Testis (tissue), 3 donors: Measurements from ENCODE around the gene SLC16A13. TPM values are rescaled to one million over a fixed set of nuclear protein-coding genes. Genes with fewer than 3 reads are reported as not detected.

ENCODE experiments used
- DNase-seq: peaks from one replicate; pipeline ENCODE4 v3.0.0-alpha.2; 2019
- H3K27ac ChIP-seq, 2 donors: fragments of 200-600 bp; sonication (generic); one replicate each; pipeline ENCODE4 v1.5.1; 2019
- H3K27me3 ChIP-seq: fragments of 200-600 bp; sonication (generic); one replicate; pipeline ENCODE4 v1.5.1; 2019
- H3K36me3 ChIP-seq: fragments of 200-600 bp; sonication (generic); one replicate; pipeline ENCODE4 v1.5.1; 2017; ENCODE audit warnings: low read depth; ENCODE audit errors: missing control alignments
- H3K4me1 ChIP-seq: fragments of 200-600 bp; sonication (generic); one replicate; pipeline ENCODE4 v1.5.1; 2019
- H3K4me3 ChIP-seq, 2 donors: fragments of 200-600 bp; sonication (generic); one replicate each; pipeline ENCODE4 v1.5.1; 2017 to 2019
- H3K9me3 ChIP-seq: fragments of 200-600 bp; sonication (generic); one replicate; pipeline ENCODE4 v1.5.1; 2017
- CTCF ChIP-seq, 3 experiments: fragments of 450-650 bp in 2 of 3; fragments of 200-600 bp in 1 of 3; sonication (generic) in 1 of 3; IDR thresholded peaks; one replicate each; pipeline ENCODE4 v1.5.1; 2016 to 2019; ENCODE audit warnings: antibody characterized with exemption in 3 of 3, mild to moderate bottlenecking in 2 of 3, moderate library complexity in 1 of 3
- POLR2A ChIP-seq: fragments of 450-650 bp; IDR thresholded peaks from one replicate; pipeline ENCODE4 v1.6.1; 2017; ENCODE audit warnings: antibody characterized with exemption, mild to moderate bottlenecking, moderate library complexity
- WGBS, 2 donors: methylation state at CpG; one replicate each; pipeline ENCODE4 v1.1.5; 2018; 5-methylcytosine and 5-hydroxymethylcytosine counted together
- intact Hi-C: fragments of 100-400 bp; cut with DNase I; formaldehyde crosslinking; loops from one replicate; pipeline ENCODE4 v1.15.1; 2023; ENCODE audit warnings: low total_unique reads
- polyA plus RNA-seq: library from polyadenylated mRNA; stranded (reverse); fragments of 350-450 nt; fragmentation: Illumina TruSeq; extraction: RNeasy Lipid Tissue Mini Kit (QIAGEN cat#74804); gene quantifications from one replicate; pipeline ENCODE4 v1.2.3, GENCODE V29; 2014; ENCODE audit warnings: low read depth, low replicate concordance; ENCODE audit not compliant: insufficient read depth
- total RNA-seq, 2 donors: library from RNA; depleted of rRNA; stranded (reverse); fragments of >200 nt; gene quantifications; one replicate each; pipeline ENCODE4 v1.2.3, GENCODE V29; 2016

SLC16A13 gene
- total and polyA plus RNA-seq, 3 donors from 2014 or later, result 1.9 to 2.2 (median 2.0) TPM

DNA sequence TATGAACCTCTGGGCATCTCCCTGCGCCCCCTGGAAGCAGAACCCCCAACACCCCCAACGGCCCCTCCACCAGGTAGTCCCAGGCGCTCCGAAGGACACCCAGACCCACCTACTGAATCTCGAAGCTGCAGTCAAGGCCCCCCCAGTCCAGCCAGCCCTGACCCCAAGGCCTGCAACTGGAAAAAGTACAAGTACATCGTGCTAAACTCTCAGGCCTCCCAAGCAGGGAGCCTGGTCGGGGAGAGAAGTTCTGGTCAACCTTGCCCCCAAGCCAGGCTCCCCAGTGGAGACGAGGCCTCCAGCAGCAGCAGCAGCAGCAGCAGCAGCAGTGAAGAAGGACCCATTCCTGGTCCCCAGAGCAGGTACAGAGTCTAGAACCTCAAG is 11.4 kb upstream of the SLC16A13 start:
- TF ChIP-seq CTCF (IDR thresholded peaks at IDR 0.05) (no peak), POLR2A (no peak)
- Histone ChIP-seq H3K4me3 (peak overlapping the region in 1 of 2 donors; percentile 43), H3K9me3 (no peaks in the 10 kb centered on the region), H3K27ac (no peak overlapping the region), H3K27me3 (no peaks in the 10 kb centered on the region), H3K36me3 (no peaks in the 10 kb centered on the region), H3K4me1 (peaks cover 8% of the 10 kb centered on the region)
- intact Hi-C loops, result no loop called here
- DNase-seq, result no peak
- WGBS, 2 donors, result 39 to 62% methylated on average over 3 to 8 of the region's 8 CpGs

DNA sequence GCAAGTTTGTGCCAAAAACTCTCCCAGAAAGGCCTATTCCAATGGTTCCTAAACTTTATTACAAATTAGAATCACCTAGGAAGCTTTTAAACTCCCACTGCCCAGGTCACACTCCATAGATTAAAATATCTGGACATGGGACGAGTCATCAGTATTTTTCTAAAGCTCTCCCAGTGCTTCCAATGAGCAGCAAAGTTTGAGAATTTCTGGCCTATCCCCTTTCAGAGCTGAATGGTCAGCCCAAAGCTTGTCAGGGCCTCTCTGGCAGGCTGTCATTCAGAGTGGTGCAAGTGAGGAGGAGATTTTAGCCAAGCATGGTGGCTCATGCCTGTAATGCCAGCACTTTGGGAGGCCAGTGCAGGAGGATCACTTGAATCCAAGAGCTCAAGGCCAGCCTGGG is 10.6 kb upstream of the SLC16A13 start:
- no peak for TF ChIP-seq POLR2A
- TF ChIP-seq CTCF (IDR thresholded peaks at IDR 0.05), result no peak
- no peaks in the 10 kb centered on the region for H3K36me3 ChIP-seq
- no peak overlapping the region for H3K4me3 ChIP-seq
- H3K9me3 ChIP-seq, result no peaks in the 10 kb centered on the region
- intact Hi-C loops, result no loop called here
- peaks cover 7% of the 10 kb centered on the region for H3K4me1 ChIP-seq
- 78 to 92% methylated on average over 1 of the region's 1 CpG for WGBS, 2 donors
- H3K27me3 ChIP-seq, result no peaks in the 10 kb centered on the region
- DNase-seq, result no peak
- H3K27ac ChIP-seq, result no peak overlapping the region

DNA sequence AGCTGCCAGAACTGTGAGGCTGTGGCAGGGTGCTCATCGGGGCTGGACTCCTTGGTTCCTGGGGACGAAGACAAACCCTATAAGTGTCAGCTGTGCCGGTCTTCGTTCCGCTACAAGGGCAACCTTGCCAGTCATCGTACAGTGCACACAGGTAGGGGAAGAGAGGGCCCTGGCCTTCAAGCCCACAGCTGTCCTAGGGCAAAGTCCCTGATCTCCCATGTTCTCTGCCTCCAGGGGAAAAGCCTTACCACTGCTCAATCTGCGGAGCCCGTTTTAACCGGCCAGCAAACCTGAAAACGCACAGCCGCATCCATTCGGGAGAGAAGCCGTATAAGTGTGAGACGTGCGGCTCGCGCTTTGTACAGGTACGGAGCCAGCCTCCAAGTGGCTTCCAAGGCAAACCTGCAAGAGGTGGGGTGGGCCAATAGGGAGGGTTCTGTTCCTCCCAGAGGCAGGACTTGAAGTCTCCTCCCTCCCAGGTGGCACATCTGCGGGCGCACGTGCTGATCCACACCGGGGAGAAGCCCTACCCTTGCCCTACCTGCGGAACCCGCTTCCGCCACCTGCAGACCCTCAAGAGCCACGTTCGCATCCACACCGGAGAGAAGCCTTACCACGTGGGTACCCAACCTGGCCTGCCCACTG is 9.2 kb upstream of the SLC16A13 start:
- H3K4me1 ChIP-seq, result peaks cover 2% of the 10 kb centered on the region
- H3K36me3 ChIP-seq, result no peaks in the 10 kb centered on the region
- intact Hi-C loops, result no loop called here
- no peak overlapping the region for H3K4me3 ChIP-seq
- TF ChIP-seq CTCF (IDR thresholded peaks at IDR 0.05), result no peak
- TF ChIP-seq POLR2A, result no peak
- no peaks in the 10 kb centered on the region for H3K27me3 ChIP-seq
- WGBS, 2 donors, result 85 to 88% methylated on average over 24 to 29 of the region's 29 CpGs
- H3K9me3 ChIP-seq, result no peaks in the 10 kb centered on the region
- no peak overlapping the region for H3K27ac ChIP-seq
- no peak for DNase-seq

DNA sequence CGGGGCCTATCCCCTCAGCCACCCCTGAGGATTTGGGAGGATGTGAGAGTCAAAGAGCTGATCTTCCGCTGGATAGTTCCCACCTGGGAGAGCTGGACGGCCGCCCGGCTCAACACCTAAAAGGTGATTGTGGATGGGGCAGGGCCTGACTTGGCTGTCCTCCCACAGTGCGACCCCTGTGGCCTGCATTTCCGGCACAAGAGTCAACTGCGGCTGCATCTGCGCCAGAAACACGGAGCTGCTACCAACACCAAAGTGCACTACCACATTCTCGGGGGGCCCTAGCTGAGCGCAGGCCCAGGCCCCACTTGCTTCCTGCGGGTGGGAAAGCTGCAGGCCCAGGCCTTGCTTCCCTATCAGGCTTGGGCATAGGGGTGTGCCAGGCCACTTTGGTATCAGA is 8.5 kb upstream of the SLC16A13 start:
- Histone ChIP-seq H3K4me1 (no peaks in the 10 kb centered on the region), H3K27ac (no peak overlapping the region), H3K36me3 (no peaks in the 10 kb centered on the region), H3K4me3 (no peak overlapping the region), H3K27me3 (no peaks in the 10 kb centered on the region), H3K9me3 (no peaks in the 10 kb centered on the region)
- DNase-seq, result no peak
- TF ChIP-seq POLR2A (no peak), CTCF (IDR thresholded peaks at IDR 0.05) (no peak)
- 68 to 73% methylated on average over 7 to 13 of the region's 13 CpGs for WGBS, 2 donors
- intact Hi-C loops, result no loop called here

- H3K4me3 ChIP-seq, result no peak overlapping the region
- intact Hi-C loops, result no loop called here
- no peaks in the 10 kb centered on the region for H3K36me3 ChIP-seq
- H3K4me1 ChIP-seq, result no peaks in the 10 kb centered on the region
- TF ChIP-seq POLR2A (no peak), CTCF (IDR thresholded peaks at IDR 0.05) (no peak)
- H3K27ac ChIP-seq, result no peak overlapping the region
- 86 to 91% methylated on average over 3 of the region's 3 CpGs for WGBS, 2 donors
- H3K27me3 ChIP-seq, result no peaks in the 10 kb centered on the region
- H3K9me3 ChIP-seq, result no peaks in the 10 kb centered on the region
- DNase-seq, result no peak
Observed at GRCh38 chr17:7029096-7029495, 6.7 kb upstream of the SLC16A13 start.
